Mononuclear cell (primary cell): Measurements from ENCODE around the gene GAGE1. TPM values are rescaled to one million over a fixed set of nuclear protein-coding genes. Genes with fewer than 3 reads are reported as not detected.
"Not testable (repeated sequence)": the region's sequence is repeated elsewhere in the genome, so short reads cannot be mapped to it uniquely, and the experiment has no call there.

Experiments used
- H3K27me3 ChIP-seq: 2 replicates; pipeline ENCODE4 v1.6.0; 2011; ENCODE audit warnings: low read length, control low read depth; ENCODE audit not compliant: insufficient read depth
- H3K4me1 ChIP-seq: 2 replicates; pipeline ENCODE4 v1.5.1; 2011; ENCODE audit warnings: mild to moderate bottlenecking, low read length, control low read depth; ENCODE audit not compliant: insufficient read depth
- H3K4me3 ChIP-seq: 2 replicates; pipeline ENCODE4 v1.5.1; 2011; ENCODE audit warnings: mild to moderate bottlenecking, low read length, moderate library complexity
- H3K9me3 ChIP-seq: 2 replicates; pipeline ENCODE4 v1.5.1; 2011; ENCODE audit warnings: low read depth, mild to moderate bottlenecking, control low read depth, low read length
- total RNA-seq: library from RNA; depleted of rRNA; stranded (reverse); fragments of >200 nt; gene quantifications from one replicate; pipeline ENCODE4 v1.2.3, GENCODE V29; 2012

GAGE1 gene, protein sequence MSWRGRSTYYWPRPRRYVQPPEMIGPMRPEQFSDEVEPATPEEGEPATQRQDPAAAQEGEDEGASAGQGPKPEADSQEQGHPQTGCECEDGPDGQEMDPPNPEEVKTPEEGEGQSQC
- 0.10 TPM for total RNA-seq

DNA sequence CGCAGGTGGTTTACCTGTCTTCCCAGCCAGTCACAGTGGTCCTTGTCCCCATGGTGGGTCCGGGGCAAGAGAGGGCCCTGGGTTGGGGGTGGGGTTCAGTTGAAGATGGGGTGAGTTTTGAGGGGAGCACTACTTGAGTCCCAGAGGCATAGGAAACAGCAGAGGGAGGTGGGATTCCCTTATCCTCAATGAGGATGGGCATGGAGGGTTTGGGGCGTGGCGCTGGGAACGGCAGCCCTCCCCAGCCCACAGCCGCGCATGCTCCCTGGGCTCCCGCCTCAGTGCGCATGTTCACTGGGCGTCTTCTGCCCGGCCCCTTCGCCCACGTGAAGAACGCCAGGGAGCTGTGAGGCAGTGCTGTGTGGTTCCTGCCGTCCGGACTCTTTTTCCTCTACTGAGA, at the start of gene GAGE1:
Gene GAGE1 (plus strand): TSS at position 301 of the 400 bp plus-strand sequence. CDS start 1,155 bp downstream, outside the sequence.
- H3K27me3 ChIP-seq, H3K4me3 ChIP-seq, H3K9me3 ChIP-seq, H3K4me1 ChIP-seq: not testable (repeated sequence)

DNA sequence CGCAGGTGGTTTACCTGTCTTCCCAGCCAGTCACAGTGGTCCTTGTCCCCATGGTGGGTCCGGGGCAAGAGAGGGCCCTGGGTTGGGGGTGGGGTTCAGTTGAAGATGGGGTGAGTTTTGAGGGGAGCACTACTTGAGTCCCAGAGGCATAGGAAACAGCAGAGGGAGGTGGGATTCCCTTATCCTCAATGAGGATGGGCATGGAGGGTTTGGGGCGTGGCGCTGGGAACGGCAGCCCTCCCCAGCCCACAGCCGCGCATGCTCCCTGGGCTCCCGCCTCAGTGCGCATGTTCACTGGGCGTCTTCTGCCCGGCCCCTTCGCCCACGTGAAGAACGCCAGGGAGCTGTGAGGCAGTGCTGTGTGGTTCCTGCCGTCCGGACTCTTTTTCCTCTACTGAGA, 47.8 kb upstream of the GAGE1 start, which contains the start of gene GAGE12E:
Gene GAGE12E (plus strand): TSS at position 301 of the 400 bp plus-strand sequence. CDS start 1,155 bp downstream, outside the sequence.
- H3K9me3 ChIP-seq, H3K4me3 ChIP-seq, H3K4me1 ChIP-seq, H3K27me3 ChIP-seq: not testable (repeated sequence)

DNA sequence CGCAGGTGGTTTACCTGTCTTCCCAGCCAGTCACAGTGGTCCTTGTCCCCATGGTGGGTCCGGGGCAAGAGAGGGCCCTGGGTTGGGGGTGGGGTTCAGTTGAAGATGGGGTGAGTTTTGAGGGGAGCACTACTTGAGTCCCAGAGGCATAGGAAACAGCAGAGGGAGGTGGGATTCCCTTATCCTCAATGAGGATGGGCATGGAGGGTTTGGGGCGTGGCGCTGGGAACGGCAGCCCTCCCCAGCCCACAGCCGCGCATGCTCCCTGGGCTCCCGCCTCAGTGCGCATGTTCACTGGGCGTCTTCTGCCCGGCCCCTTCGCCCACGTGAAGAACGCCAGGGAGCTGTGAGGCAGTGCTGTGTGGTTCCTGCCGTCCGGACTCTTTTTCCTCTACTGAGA, 38.3 kb upstream of the GAGE1 start, which contains the start of gene GAGE12F:
Gene GAGE12F (plus strand): TSS at position 301 of the 400 bp plus-strand sequence. CDS start 1,155 bp downstream, outside the sequence.
- H3K4me3 ChIP-seq, H3K9me3 ChIP-seq, H3K27me3 ChIP-seq, H3K4me1 ChIP-seq: not testable (repeated sequence)

DNA sequence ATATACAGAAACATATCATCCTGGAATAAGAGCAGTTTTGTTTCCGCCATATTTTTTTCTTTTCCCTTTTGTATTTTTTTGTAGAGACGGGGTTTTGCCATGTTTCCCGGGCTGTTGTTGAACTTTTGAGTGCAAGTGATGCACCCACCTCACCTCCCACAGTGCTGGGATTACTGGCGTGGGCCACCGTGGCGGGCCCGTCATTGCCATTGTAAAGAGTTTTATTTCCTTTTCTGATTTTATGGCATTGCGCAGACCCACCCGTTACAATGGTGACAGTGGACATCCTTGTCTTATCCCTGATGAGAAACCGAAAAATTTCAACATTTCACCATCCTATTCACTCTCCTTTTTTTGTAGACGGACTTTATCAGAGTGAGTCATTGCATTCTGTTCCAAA, 30.1 kb upstream of the GAGE1 start:
- not testable (repeated sequence) for H3K4me3 ChIP-seq, H3K27me3 ChIP-seq, H3K4me1 ChIP-seq, H3K9me3 ChIP-seq

DNA sequence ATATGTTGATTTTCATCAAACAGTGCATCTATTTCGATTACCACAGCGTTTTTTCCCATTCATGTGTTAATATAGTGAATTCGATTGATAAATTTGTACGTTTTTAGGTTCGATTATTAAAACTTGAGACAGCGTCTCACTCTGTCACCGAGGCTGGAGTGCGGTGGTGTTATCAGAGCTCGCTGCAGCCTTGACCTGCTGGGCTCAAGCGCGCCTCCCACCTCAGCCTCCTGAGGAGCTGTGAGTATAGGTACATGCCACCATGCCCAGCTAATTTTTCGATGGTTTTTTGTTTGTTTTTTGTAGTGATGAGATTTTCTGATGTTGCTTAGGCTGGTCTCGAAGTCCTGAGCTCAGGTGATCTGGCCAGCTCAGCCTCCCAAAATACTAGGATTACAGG, 29.7 kb upstream of the GAGE1 start:
- not testable (repeated sequence) for H3K9me3 ChIP-seq, H3K4me3 ChIP-seq, H3K27me3 ChIP-seq, H3K4me1 ChIP-seq

DNA sequence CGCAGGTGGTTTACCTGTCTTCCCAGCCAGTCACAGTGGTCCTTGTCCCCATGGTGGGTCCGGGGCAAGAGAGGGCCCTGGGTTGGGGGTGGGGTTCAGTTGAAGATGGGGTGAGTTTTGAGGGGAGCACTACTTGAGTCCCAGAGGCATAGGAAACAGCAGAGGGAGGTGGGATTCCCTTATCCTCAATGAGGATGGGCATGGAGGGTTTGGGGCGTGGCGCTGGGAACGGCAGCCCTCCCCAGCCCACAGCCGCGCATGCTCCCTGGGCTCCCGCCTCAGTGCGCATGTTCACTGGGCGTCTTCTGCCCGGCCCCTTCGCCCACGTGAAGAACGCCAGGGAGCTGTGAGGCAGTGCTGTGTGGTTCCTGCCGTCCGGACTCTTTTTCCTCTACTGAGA, 28.7 kb upstream of the GAGE1 start, which contains the start of gene GAGE12G:
Gene GAGE12G (plus strand): TSS at position 301 of the 400 bp plus-strand sequence. CDS start 1,155 bp downstream, outside the sequence.
- not testable (repeated sequence) for H3K4me1 ChIP-seq, H3K9me3 ChIP-seq, H3K4me3 ChIP-seq, H3K27me3 ChIP-seq

DNA sequence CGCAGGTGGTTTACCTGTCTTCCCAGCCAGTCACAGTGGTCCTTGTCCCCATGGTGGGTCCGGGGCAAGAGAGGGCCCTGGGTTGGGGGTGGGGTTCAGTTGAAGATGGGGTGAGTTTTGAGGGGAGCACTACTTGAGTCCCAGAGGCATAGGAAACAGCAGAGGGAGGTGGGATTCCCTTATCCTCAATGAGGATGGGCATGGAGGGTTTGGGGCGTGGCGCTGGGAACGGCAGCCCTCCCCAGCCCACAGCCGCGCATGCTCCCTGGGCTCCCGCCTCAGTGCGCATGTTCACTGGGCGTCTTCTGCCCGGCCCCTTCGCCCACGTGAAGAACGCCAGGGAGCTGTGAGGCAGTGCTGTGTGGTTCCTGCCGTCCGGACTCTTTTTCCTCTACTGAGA, 19.2 kb upstream of the GAGE1 start, which contains the start of gene GAGE12H:
Gene GAGE12H (plus strand): TSS at position 301 of the 400 bp plus-strand sequence. CDS start 1,155 bp downstream, outside the sequence.
- not testable (repeated sequence) for H3K4me1 ChIP-seq, H3K4me3 ChIP-seq, H3K27me3 ChIP-seq, H3K9me3 ChIP-seq

DNA sequence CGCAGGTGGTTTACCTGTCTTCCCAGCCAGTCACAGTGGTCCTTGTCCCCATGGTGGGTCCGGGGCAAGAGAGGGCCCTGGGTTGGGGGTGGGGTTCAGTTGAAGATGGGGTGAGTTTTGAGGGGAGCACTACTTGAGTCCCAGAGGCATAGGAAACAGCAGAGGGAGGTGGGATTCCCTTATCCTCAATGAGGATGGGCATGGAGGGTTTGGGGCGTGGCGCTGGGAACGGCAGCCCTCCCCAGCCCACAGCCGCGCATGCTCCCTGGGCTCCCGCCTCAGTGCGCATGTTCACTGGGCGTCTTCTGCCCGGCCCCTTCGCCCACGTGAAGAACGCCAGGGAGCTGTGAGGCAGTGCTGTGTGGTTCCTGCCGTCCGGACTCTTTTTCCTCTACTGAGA, 9.6 kb upstream of the GAGE1 start, which contains the start of gene GAGE2A:
Gene GAGE2A (plus strand): TSS at position 301 of the 400 bp plus-strand sequence. CDS start 1,155 bp downstream, outside the sequence.
- not testable (repeated sequence) for H3K9me3 ChIP-seq, H3K4me3 ChIP-seq, H3K27me3 ChIP-seq, H3K4me1 ChIP-seq

DNA sequence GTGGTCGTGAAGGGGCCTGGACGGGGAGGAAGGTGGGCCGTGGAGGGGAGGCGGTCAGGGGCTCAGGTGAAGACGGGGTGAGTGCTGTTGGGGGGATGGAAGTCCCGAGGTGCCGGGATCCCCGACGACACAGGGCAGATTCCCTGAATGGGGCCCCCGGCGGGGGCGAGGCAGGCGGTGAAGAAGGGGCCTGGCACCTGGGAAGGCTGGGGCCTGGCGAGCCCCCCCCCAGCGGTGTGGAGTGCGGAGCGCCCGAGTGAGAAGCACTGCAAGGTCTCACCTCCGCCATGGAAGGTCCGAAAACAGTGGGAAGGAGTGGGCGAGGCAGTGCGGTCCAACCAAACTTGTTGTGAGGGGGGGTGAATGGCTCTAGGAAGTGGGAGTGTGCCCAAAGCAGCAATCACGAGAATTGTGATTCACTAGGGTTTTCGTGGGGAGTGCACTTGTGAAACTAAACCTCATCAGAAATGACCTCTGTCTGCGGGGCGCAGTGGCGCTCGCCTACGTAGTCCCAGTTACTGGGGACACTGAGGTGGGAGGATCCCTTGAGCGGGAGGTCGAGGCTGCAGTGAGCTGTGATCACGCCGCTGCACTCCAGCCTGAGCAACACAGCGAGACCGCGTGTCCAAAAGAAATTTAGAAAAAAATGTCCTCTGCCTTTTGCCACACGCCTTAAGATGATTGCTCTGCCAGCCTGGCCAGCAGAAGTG, 8.9 kb upstream of the GAGE1 start:
- not testable (repeated sequence) for H3K4me3 ChIP-seq, H3K9me3 ChIP-seq, H3K27me3 ChIP-seq, H3K4me1 ChIP-seq

DNA sequence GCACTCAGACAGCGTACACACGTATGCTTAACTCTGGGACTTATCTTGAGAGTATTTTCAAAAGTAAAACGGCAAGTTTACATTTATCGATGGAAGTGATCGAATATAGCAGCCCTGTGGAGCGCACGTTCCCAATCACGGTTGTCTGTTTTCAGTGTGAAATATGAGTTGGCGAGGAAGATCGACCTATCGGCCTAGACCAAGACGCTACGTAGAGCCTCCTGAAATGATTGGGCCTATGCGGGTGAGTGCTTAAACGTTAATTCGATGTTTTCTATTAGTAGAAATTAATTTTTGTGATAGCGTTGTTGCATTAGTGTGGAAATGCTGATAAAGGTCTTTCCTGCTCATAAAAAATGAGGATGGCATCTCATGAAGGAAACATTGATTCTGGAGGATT, 8.3 kb upstream of the GAGE1 start:
- not testable (repeated sequence) for H3K4me3 ChIP-seq, H3K4me1 ChIP-seq, H3K9me3 ChIP-seq, H3K27me3 ChIP-seq

DNA sequence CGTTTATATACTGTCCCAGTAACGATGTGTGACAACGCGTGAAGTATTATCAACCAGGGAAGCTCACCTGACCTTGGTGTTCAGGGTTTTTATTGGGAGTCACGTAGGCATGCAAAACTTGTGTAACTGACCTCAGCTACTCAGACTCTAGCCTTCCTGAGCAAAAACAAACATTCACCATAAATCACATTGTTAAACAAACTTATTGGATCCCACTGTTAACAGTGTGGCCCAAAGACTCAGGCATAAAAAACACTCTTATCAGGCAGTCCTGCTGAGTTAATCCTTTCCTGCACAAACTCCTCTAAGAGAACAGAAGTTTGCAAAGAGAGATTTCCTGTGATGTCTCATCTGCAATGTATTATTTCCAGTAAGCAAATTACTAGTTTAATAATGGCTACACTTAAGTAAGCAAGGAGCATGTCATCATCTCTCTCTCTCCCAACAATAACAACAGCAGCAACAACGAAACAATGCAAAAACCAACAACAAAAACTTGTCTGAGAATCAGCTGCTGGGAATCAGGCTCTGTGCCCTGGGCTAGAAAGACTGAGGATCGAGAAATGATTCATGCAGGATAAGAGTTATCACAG, 12.0 kb downstream of the GAGE1 start:
- Histone ChIP-seq H3K4me3 (no peak overlapping the region), H3K27me3 (no peaks in the 10 kb centered on the region), H3K9me3 (no peaks in the 10 kb centered on the region), H3K4me1 (no peaks in the 10 kb centered on the region)

DNA sequence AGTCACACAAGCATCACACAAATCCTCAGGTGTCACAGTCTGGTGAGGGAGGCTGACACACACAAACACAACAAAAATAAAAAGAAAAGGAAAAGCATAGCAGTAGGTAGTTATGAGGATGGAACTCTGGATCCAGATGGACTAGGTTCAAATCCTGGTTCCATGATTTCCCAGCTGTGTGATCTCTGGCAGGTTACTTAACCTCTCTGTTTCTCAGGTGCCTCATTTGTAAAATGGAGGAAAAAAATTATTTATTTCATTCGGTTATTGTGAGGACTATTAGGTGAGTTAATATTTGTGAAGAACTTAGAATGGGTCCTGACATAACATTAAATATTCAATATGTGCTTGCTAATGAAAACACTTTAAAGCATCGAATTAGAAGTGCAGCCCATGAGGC, 19.8 kb downstream of the GAGE1 start:
- no peaks in the 10 kb centered on the region for H3K27me3 ChIP-seq
- H3K4me1 ChIP-seq = no peaks in the 10 kb centered on the region
- no peak overlapping the region for H3K4me3 ChIP-seq
- no peaks in the 10 kb centered on the region for H3K9me3 ChIP-seq

DNA sequence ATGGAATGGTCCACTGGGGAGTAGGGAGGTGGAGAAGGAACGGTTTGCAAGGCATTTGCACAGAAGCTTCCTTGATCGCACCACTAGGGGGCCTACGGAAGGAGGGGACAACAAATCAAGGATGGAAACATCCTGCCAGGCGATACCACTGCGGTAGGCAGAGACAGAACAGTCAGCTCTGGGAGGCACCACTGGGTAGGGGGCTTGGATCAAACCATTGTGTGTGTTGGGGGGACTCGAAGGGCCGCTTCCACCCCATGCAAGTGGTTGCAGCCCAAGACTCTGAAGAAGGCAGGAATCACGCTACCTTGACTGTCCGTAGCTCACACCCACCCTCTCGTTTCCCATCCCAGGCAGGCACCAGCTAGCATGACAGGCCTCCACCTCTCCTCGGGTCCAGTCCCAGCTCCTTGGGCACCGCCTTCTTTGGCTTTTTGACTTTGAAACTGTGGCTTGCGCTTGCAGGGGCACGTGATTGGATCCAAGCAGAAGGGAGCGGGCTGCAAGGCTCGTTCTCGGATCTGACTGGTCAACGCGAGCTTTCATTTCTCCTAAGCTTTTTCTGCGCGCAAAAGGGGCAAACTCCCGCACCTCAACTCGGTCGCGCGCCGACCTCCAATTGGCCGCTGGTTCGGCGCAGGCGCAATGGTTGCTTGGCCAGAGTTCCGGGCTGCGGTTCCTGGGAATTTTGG, 28.4 kb downstream of the GAGE1 start:
- no peak overlapping the region for H3K4me3 ChIP-seq
- no peaks in the 10 kb centered on the region for H3K9me3 ChIP-seq
- H3K4me1 ChIP-seq = no peaks in the 10 kb centered on the region
- H3K27me3 ChIP-seq = no peaks in the 10 kb centered on the region

DNA sequence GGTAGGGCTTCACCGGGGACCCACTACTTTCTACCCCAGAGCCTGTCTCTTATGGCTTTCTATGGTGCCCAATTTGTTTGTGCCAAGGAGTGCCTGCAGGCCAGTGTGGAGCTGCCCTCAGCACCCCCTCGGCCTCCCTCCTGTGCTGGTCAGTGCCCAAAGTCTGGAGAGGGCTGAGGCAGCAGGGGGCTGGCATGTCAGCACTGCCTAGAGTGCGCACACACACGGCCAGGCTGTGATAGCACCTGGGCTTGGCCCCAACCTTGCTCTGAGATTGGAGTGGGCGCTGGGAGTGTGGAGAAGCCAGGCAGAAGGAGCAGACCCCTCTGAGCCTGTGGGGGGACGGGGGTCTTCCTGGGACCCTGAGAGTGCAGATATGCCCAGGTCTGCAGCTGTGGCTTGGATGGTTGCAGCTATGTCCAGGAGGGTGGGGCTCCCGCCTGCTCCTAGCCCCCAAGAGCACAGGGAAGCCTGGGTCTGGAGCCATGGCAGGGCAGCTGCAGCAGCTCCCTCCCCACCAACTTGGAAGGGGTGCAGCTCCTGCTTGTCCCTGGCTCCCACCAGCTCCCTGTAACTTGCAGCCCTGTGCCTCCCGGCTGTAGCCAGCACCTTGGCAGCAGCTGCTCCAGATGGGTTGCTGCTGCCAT, 46.3 kb downstream of the GAGE1 start:
- Histone ChIP-seq H3K9me3 (no peaks in the 10 kb centered on the region), H3K4me3 (no peak overlapping the region), H3K27me3 (no peaks in the 10 kb centered on the region), H3K4me1 (no peaks in the 10 kb centered on the region)

DNA sequence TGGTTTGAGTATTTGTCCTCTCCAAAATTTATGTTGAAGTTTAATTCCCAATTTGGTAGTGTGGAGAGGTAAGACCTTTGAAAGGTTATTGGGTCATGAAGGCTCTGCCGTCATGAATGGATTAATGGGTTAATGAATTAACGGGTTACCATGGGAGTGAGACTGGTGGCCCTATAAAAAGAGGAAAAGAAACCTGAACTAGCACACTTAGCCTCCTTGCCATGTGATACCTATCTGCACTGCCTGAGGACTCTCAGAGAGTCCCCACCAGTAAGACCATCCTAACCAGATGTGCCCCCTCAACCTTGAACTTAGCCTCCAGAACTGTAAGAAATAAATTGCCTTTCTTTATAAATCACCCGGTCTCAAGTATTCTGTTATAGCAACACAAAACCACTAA, 57.7 kb downstream of the GAGE1 start:
- no peaks in the 10 kb centered on the region for H3K4me1 ChIP-seq

More for the DNA sequence above, 57.7 kb downstream of the GAGE1 start:
- Histone ChIP-seq H3K9me3 (no peaks in the 10 kb centered on the region), H3K27me3 (no peaks in the 10 kb centered on the region), H3K4me3 (no peak overlapping the region)
